HCT116 (cell line): ENCODE results near the gene LRRC43. TPM values are rescaled to one million over a fixed set of nuclear protein-coding genes. Genes with fewer than 3 reads are reported as not detected.

Source experiments
- ATAC-seq: fragments of 200-7000 bp; cut with Tn5 transposase; 2 replicates; pipeline ENCODE4 v1.9.1; 2020; ENCODE audit warnings: mild to moderate bottlenecking, moderate library complexity
- BruUV-seq: library from RNA; stranded (reverse); fragments of 400-500 nt; replicated peaks from 2 replicates; lab custom pipeline; 2021; lab: Mats Ljungman, UMichigan
- CTCF ChIA-PET: fragments of 300-600 bp; sonication (Branson Sonifier 250); formaldehyde crosslinking; loops from one replicate; lab custom pipeline; 2021; ENCODE audit warnings: antibody characterized with exemption; lab: Charles Lee
- POLR2A ChIA-PET: fragments of 300-600, 350-600 bp; sonication (Branson Sonifier 250); formaldehyde crosslinking; loops from one replicate; lab custom pipeline; 2021; ENCODE audit warnings: antibody characterized with exemption; lab: Charles Lee
- RAD21 ChIA-PET, 2 experiments: fragments of 300-600 bp; sonication (Branson Sonifier 250); formaldehyde crosslinking; loops; one replicate each; lab custom pipeline; 2023; ENCODE audit warnings: low total read pairs in 2 of 2; ENCODE audit not compliant: uncharacterized antibody in 2 of 2, unreplicated experiment in 2 of 2, low non-redundant PET in 1 of 2; lab: Charles Lee
- DNase-seq: peaks from one replicate; pipeline ENCODE4 v3.0.0-alpha.2; 2010; ENCODE audit warnings: low read depth, low spot score
- H2AFZ ChIP-seq: fragments of 200-600 bp; shearing (Covaris generic), sonication (generic); 2 replicates; pipeline ENCODE4 v1.6.1; 2017; ENCODE audit warnings: low read depth, mixed run types, mixed read lengths, antibody characterized with exemption, low read length; ENCODE audit not compliant: poor library complexity, severe bottlenecking
- H3K27ac ChIP-seq: 2 replicates; pipeline ENCODE4 v1.5.1; 2012; ENCODE audit warnings: low read depth, low read length
- H3K27me3 ChIP-seq: fragments of 200-600 bp; sonication (generic); 2 replicates; pipeline ENCODE4 v1.6.1; 2016; ENCODE audit warnings: mixed run types, low read length, mixed read lengths; ENCODE audit not compliant: insufficient read depth
- H3K36me3 ChIP-seq, 2 experiments: fragments of 200-500 bp in 1 of 2; fragments of 200-600 bp in 1 of 2; sonication (Bioruptor generic) in 1 of 2; sonication (generic) in 1 of 2; 2 replicates each; pipeline versions ENCODE4 v1.5.1 to v1.6.1; 2014 to 2016; ENCODE audit warnings: low read length in 2 of 2, inconsistent platforms in 1 of 2, mixed read lengths in 1 of 2, mixed run types in 1 of 2; ENCODE audit not compliant: insufficient read depth in 2 of 2, control insufficient read depth in 1 of 2
- H3K4me1 ChIP-seq, 2 experiments: fragments of 200-600 bp in 1 of 2; sonication (generic) in 1 of 2; 2 replicates each; pipeline versions ENCODE4 v1.5.1 to v1.6.1; 2012 to 2017; ENCODE audit warnings: low read length in 2 of 2, inconsistent platforms in 1 of 2, mild to moderate bottlenecking in 1 of 2, mixed read lengths in 1 of 2, mixed run types in 1 of 2, moderate library complexity in 1 of 2; ENCODE audit not compliant: insufficient read depth in 2 of 2, control insufficient read depth in 1 of 2
- H3K4me2 ChIP-seq: fragments of 200-600 bp; sonication (generic); 2 replicates; pipeline ENCODE4 v1.6.1; 2017; ENCODE audit warnings: mixed run types, low read length, mixed read lengths
- H3K4me3 ChIP-seq, 2 experiments: fragments of 200-600 bp in 1 of 2; sonication (generic) in 1 of 2; replicated peaks in 1 of 2; 2 replicates each; pipeline ENCODE4 v1.5.1; 2011 to 2016; ENCODE audit warnings: low read length in 2 of 2, control low read depth in 1 of 2, low read depth in 1 of 2, mild to moderate bottlenecking in 1 of 2, mixed read lengths in 1 of 2, mixed run types in 1 of 2
- H3K79me2 ChIP-seq: fragments of 200-600 bp; sonication (generic); 2 replicates; pipeline ENCODE4 v1.6.1; 2017; ENCODE audit warnings: mild to moderate bottlenecking, mixed run types, low read length, moderate library complexity, mixed read lengths; ENCODE audit not compliant: insufficient read depth
- H3K9ac ChIP-seq: fragments of 200-600 bp; sonication (generic); 2 replicates; pipeline ENCODE4 v1.6.1; 2016; ENCODE audit warnings: low read length, mixed read lengths
- H3K9me2 ChIP-seq: fragments of 200-600 bp; sonication (generic), shearing (Covaris generic); 2 replicates; pipeline ENCODE4 v1.6.1; 2017; ENCODE audit warnings: mixed run types, mild to moderate bottlenecking, moderate library complexity; ENCODE audit not compliant: insufficient read depth
- H3K9me3 ChIP-seq, 2 experiments: fragments of 200-500 bp in 1 of 2; fragments of 200-600 bp in 1 of 2; sonication (Bioruptor generic) in 1 of 2; sonication (generic) in 1 of 2; 2 replicates each; pipeline ENCODE4 v1.6.1; 2014 to 2017; ENCODE audit warnings: low read length in 2 of 2, mixed read lengths in 2 of 2, inconsistent platforms in 1 of 2, low read depth in 1 of 2, mild to moderate bottlenecking in 1 of 2, mixed run types in 1 of 2, moderate library complexity in 1 of 2; ENCODE audit not compliant: control insufficient read depth in 1 of 2, insufficient read depth in 1 of 2
- H4K20me1 ChIP-seq: fragments of 200-600 bp; sonication (generic), shearing (Covaris generic); 2 replicates; pipeline ENCODE4 v1.6.1; 2017; ENCODE audit warnings: mixed run types, mild to moderate bottlenecking, moderate library complexity; ENCODE audit not compliant: insufficient read depth
- CBX3 ChIP-seq: IDR thresholded peaks from 2 replicates; pipeline ENCODE4 v1.6.1; 2012; ENCODE audit warnings: low read depth
- ELF1 ChIP-seq: IDR thresholded peaks from 2 replicates; pipeline ENCODE4 v1.6.1; 2012; ENCODE audit warnings: low read depth, borderline replicate concordance
- EZH2phosphoT487 ChIP-seq: fragments of 200-600 bp; IDR thresholded peaks from 2 replicates; pipeline ENCODE4 v1.6.1; 2018; ENCODE audit warnings: antibody characterized with exemption, borderline replicate concordance
- JUND ChIP-seq: IDR thresholded peaks from 2 replicates; pipeline ENCODE4 v1.6.1; 2012
- POLR2AphosphoS5 ChIP-seq: IDR thresholded peaks from 2 replicates; pipeline ENCODE4 v1.6.1; 2011; ENCODE audit warnings: mild to moderate bottlenecking, low read depth, low read length, moderate library complexity
- RAD21 ChIP-seq: IDR thresholded peaks from 2 replicates; pipeline ENCODE4 v1.6.1; 2012; ENCODE audit warnings: low read depth, mild to moderate bottlenecking
- SP1 ChIP-seq: IDR thresholded peaks from 2 replicates; pipeline ENCODE4 v1.6.1; 2012; ENCODE audit warnings: low read depth
- ZBTB33 ChIP-seq: IDR thresholded peaks from 2 replicates; pipeline ENCODE4 v1.6.1; 2011; ENCODE audit warnings: mild to moderate bottlenecking, low read length, moderate library complexity; ENCODE audit not compliant: insufficient replicate concordance; ENCODE audit errors: extremely low read depth
- ZFX ChIP-seq: fragments of 450-650 bp; IDR thresholded peaks from 2 replicates; pipeline ENCODE4 v1.6.1; 2017
- ZNF274 ChIP-seq: fragments of 200-500 bp; sonication (Bioruptor generic); IDR thresholded peaks from 2 replicates; pipeline ENCODE4 v1.6.1; 2014; ENCODE audit warnings: mild to moderate bottlenecking, low read depth, low read length, inconsistent platforms
- intact Hi-C: fragments of 100-400 bp; cut with micrococcal nuclease; formaldehyde crosslinking; loops from 2 replicates; pipeline ENCODE4 v1.10.0; 2022
- total RNA-seq: library from RNA; stranded (reverse); gene quantifications from one replicate; pipeline ENCODE4 v1.2.1, GENCODE V29; 2021; ENCODE audit not compliant: unreplicated experiment
- TF ChIP-seq, protein P1 (sequence below): IDR thresholded peaks from 2 replicates; pipeline ENCODE4 v1.6.1; 2012
- TF ChIP-seq, protein P2 (sequence below), 3 experiments: fragments of 200-600 bp in 1 of 3; sonication (generic) in 1 of 3; IDR thresholded peaks in 2 of 3; conservative IDR thresholded peaks in 1 of 3; 2 replicates each; pipeline ENCODE4 v1.5.1; 2012 to 2017; ENCODE audit warnings: low read depth in 2 of 3, low read length in 2 of 3, antibody characterized with exemption in 1 of 3, borderline replicate concordance in 1 of 3, control low read depth in 1 of 3, mild to moderate bottlenecking in 1 of 3, mixed read lengths in 1 of 3, mixed run types in 1 of 3, moderate library complexity in 1 of 3; ENCODE audit not compliant: insufficient read depth in 1 of 3

LRRC43 gene
- total RNA-seq, 1 experiment from 2014 or later = not detected

DNA sequence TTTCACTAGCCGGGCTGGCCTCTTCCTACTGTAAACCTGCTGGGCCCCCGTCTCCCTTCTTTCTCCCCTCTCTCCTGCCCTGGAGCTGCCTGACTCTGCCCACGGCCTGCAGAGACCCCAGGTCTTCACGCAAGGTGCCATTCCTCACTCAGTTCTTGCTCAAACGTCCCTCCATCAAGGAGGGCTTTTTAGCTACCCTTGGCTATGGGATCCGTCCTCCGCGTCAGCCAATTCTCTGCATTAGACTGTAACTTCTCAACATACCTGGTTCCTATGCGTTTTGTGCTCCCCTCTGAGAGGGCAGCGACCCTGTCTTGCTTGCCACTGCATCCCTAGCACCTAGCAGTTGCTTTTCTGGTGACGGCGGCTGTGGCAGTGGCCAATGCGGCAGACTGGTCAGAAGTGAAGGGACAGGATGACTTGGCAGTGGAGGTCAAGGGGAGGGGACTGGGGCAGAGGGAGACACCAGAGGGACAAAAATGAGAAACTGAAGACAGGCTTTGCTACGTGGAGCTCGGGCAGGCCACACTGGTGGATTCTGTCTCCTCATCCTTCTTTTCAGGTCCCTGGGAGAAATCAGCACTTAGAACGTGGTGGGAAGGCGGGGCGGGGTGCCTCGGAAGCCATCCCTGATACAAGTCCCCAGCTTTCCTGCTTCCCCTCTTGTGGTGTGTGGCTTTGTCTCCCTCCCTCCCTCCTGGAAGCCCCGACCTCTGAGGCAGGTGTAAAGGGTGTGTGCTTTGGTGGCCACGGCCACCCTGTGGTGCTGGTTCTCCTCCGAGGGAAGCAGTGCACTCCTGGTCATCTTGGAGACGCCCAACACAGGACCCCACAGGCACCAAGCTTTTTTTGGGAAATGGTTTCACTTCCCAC is 22.4 kb downstream of the LRRC43 start:
- TF ChIP-seq ZNF274 = no peak
- Histone ChIP-seq H3K27ac (no peak overlapping the region), H3K9me2 (no peaks in the 10 kb centered on the region), H3K9me3 (no peaks in the 10 kb centered on the region), H3K4me3 (no peak overlapping the region), H2AFZ (no peak overlapping the region), H3K4me1 (peaks cover 2 to 31% of the 10 kb centered on the region in 2 experiments; a peak in 3 of 4 replicates), H3K36me3 (peaks cover 17 to 18% of the 10 kb centered on the region in 2 experiments; a peak in 3 of 4 replicates), H3K9ac (no peak overlapping the region), H3K4me2 (peak overlapping the region; percentile 88; the same call in 1 of the 2 replicates), H4K20me1 (no peaks in the 10 kb centered on the region), H3K79me2 (peaks cover 3% of the 10 kb centered on the region; the same call in 1 of the 2 replicates), H3K27me3 (no peaks in the 10 kb centered on the region)
- ATAC-seq = no peak
- ChIA-PET RAD21 (no interaction called here), POLR2A (no interaction called here), CTCF (no interaction called here)
- BruUV-seq = TSS peak; percentile 35
- DNase-seq = no peak
- intact Hi-C loops = no loop called here

GRCh38 chr12:122206111-122206881 is 23.4 kb downstream of the LRRC43 start:
- TF ChIP-seq ELF1 = no peak
- TF ChIP-seq, protein P1, sequence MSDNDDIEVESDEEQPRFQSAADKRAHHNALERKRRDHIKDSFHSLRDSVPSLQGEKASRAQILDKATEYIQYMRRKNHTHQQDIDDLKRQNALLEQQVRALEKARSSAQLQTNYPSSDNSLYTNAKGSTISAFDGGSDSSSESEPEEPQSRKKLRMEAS = no peak
- no peak; the same call in 1 of the 2 replicates for TF ChIP-seq POLR2AphosphoS5
- no peak for TF ChIP-seq JUND
- TF ChIP-seq CBX3 = no peak
- TF ChIP-seq RAD21 = no peak
- TF ChIP-seq EZH2phosphoT487 = no peak
- TF ChIP-seq, protein P2, sequence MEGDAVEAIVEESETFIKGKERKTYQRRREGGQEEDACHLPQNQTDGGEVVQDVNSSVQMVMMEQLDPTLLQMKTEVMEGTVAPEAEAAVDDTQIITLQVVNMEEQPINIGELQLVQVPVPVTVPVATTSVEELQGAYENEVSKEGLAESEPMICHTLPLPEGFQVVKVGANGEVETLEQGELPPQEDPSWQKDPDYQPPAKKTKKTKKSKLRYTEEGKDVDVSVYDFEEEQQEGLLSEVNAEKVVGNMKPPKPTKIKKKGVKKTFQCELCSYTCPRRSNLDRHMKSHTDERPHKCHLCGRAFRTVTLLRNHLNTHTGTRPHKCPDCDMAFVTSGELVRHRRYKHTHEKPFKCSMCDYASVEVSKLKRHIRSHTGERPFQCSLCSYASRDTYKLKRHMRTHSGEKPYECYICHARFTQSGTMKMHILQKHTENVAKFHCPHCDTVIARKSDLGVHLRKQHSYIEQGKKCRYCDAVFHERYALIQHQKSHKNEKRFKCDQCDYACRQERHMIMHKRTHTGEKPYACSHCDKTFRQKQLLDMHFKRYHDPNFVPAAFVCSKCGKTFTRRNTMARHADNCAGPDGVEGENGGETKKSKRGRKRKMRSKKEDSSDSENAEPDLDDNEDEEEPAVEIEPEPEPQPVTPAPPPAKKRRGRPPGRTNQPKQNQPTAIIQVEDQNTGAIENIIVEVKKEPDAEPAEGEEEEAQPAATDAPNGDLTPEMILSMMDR (IDR thresholded peaks at IDR 0.05 in 2 of 3, conservative IDR thresholded peaks at IDR 0.05 in 1 of 3; ENCODE audit: borderline replicate concordance in 1 of 3, insufficient read depth in 1 of 3, low read depth in 2 of 3, low read length in 2 of 3) = no peak
- TF ChIP-seq ZFX = no peak
- TF ChIP-seq ZBTB33 = no peak
- TF ChIP-seq SP1 = no peak
- H3K9me3 ChIP-seq = no peaks in the 10 kb centered on the region
- peaks cover 5% of the 10 kb centered on the region for H3K79me2 ChIP-seq
- H3K9ac ChIP-seq = no peak overlapping the region
- no peak for DNase-seq
- ATAC-seq = no peak
- RAD21 ChIA-PET = no interaction called here
- no peaks in the 10 kb centered on the region for H4K20me1 ChIP-seq
- peaks cover 18 to 21% of the 10 kb centered on the region in 2 experiments; a peak in 3 of 4 replicates for H3K36me3 ChIP-seq
- no peaks in the 10 kb centered on the region for H3K9me2 ChIP-seq
- no TSS peak for BruUV-seq
- no peak overlapping the region for H2AFZ ChIP-seq
- POLR2A ChIA-PET = no interaction called here
- H3K4me1 ChIP-seq = peaks cover 2 to 31% of the 10 kb centered on the region in 2 experiments; a peak in 3 of 4 replicates
- intact Hi-C loops = no loop called here
- H3K27ac ChIP-seq = no peak overlapping the region
- CTCF ChIA-PET = no interaction called here
- H3K4me2 ChIP-seq = no peak overlapping the region
- H3K27me3 ChIP-seq = no peaks in the 10 kb centered on the region
- H3K4me3 ChIP-seq = no peak overlapping the region
